ENCODE results near the gene SLC9A9. TPM values are rescaled to one million over a fixed set of nuclear protein-coding genes. Genes with fewer than 3 reads are reported as not detected.
A peak's percentile ranks its signal among the peaks of the same experiment; 100 is the strongest.

SLC9A9 gene
- total RNA-seq, 3 donors from 2014 or later (not counting 1 experiment from before 2014, with no cell fraction given) = 24.0 to 29.1 (median 27.2) TPM

DNA sequence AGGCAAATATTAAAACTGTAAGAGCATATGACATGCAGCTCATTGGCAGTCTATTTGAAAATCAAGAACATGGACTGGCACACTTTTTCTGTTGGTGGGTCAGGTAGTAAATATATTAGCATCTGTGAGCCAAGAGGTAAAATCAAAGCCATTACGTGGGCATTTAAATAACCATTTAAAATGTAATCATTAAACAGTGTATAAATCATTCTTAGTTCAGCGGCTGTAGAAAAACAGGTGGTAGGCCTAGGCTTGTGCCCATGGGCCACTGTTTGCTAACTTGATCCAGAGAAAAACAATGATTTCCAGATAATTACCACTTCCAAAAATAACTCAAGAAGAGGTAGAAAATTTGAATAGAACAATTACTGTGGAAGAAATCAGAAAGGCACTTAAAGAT lies 623.6 kb downstream of the SLC9A9 start:
- H3K36me3 ChIP-seq (ENCODE audit: control insufficient read depth, insufficient read depth, low read length) = no peaks in the 10 kb centered on the region
- DNase-seq (no peak), ATAC-seq (no peak)
- H3K27me3 Mint-ChIP-seq (ENCODE audit: low read depth in 2 of 2) = no peaks in the 10 kb centered on the region
- no peak overlapping the region for H3K4me3 Mint-ChIP-seq
- peaks cover 7% of the 10 kb centered on the region for H3K4me1 ChIP-seq (ENCODE audit: control insufficient read depth, insufficient read depth, low read length)
- intact Hi-C loops (cut with micrococcal nuclease) = no loop called here
- H3K4me3 ChIP-seq (ENCODE audit: low read length) = no peak overlapping the region
- WGBS (ENCODE audit: insufficient coverage) = 100% methylated on average over 2 of the region's 2 CpGs
- no peaks in the 10 kb centered on the region for H3K36me3 Mint-ChIP-seq
- TF ChIP-seq, protein P1, sequence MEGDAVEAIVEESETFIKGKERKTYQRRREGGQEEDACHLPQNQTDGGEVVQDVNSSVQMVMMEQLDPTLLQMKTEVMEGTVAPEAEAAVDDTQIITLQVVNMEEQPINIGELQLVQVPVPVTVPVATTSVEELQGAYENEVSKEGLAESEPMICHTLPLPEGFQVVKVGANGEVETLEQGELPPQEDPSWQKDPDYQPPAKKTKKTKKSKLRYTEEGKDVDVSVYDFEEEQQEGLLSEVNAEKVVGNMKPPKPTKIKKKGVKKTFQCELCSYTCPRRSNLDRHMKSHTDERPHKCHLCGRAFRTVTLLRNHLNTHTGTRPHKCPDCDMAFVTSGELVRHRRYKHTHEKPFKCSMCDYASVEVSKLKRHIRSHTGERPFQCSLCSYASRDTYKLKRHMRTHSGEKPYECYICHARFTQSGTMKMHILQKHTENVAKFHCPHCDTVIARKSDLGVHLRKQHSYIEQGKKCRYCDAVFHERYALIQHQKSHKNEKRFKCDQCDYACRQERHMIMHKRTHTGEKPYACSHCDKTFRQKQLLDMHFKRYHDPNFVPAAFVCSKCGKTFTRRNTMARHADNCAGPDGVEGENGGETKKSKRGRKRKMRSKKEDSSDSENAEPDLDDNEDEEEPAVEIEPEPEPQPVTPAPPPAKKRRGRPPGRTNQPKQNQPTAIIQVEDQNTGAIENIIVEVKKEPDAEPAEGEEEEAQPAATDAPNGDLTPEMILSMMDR (IDR thresholded peaks at IDR 0.05) = no peak
- H3K27ac ChIP-seq (ENCODE audit: low read length) = no peak overlapping the region
- no peaks in the 10 kb centered on the region for H3K27me3 ChIP-seq (ENCODE audit: control insufficient read depth, insufficient read depth, low read length)
- H3K27ac Mint-ChIP-seq = no peak overlapping the region
- H3K9me3 ChIP-seq (ENCODE audit: control insufficient read depth, insufficient read depth, low read length) = no peaks in the 10 kb centered on the region
- peaks cover 19 to 27% of the 10 kb centered on the region in 2 donors for H3K4me1 Mint-ChIP-seq
- no peaks in the 10 kb centered on the region for H3K9me3 Mint-ChIP-seq

DNA sequence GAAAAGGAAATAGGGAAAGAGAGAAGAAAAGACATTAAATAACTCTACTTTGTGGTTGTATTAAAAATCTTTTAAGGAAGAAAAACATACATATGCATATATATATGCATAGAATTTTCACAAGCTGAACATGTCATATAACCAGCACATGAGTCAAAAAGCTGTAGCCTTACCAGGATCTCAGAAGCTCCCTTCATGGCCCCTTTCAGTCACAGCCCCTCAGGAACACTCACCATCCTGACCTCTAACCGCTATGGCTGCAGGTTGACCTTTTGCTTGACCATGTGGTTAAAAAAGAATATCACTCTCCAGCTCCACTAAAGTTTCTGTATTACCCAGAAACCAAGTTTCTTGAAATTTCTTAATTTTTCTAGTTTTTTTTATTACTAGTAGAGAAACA lies 625.3 kb downstream of the SLC9A9 start:
- TF ChIP-seq, protein P1 (IDR thresholded peaks at IDR 0.05) = no peak
- Histone ChIP-seq H3K27me3 (ENCODE audit: control insufficient read depth, insufficient read depth, low read length) (no peaks in the 10 kb centered on the region), H3K9me3 (ENCODE audit: control insufficient read depth, insufficient read depth, low read length) (no peaks in the 10 kb centered on the region), H3K4me1 (ENCODE audit: control insufficient read depth, insufficient read depth, low read length) (peaks cover 5% of the 10 kb centered on the region), H3K4me3 (ENCODE audit: low read length) (no peak overlapping the region), H3K36me3 (ENCODE audit: control insufficient read depth, insufficient read depth, low read length) (no peaks in the 10 kb centered on the region), H3K27ac (ENCODE audit: low read length) (no peak overlapping the region)
- H3K27ac Mint-ChIP-seq = peak overlapping the region in 1 of 2 donors; percentile 2
- no peaks in the 10 kb centered on the region for H3K36me3 Mint-ChIP-seq
- H3K9me3 Mint-ChIP-seq = no peaks in the 10 kb centered on the region
- peaks cover 20 to 24% of the 10 kb centered on the region in 2 donors for H3K4me1 Mint-ChIP-seq
- no peak for DNase-seq
- 80% methylated on average over 1 of the region's 1 CpG for WGBS (ENCODE audit: insufficient coverage)
- no peak overlapping the region for H3K4me3 Mint-ChIP-seq
- no peaks in the 10 kb centered on the region for H3K27me3 Mint-ChIP-seq (ENCODE audit: low read depth in 2 of 2)
- ATAC-seq = no peak
- intact Hi-C loops (cut with micrococcal nuclease) = no loop called here

DNA sequence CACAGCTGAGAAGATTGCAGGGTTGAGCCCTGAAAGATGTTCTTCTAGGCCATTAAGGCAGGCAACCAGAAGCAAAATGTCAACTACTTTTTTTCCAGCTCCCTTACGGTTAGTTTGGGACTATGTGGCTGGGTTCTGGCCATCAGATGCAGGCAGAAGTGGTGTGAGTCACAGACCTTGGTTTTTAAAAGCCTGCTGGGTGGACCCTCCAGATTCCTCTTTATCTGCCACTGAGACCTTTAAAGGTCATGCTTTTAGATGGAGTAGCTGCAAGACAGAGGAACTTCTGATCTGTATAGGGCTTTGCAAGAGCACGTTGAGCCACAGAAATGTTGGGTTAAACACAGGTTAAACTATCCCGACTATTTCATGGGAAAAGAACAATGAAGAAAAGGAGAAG lies 625.8 kb downstream of the SLC9A9 start:
- ATAC-seq = no peak
- no peak for DNase-seq
- Histone ChIP-seq H3K4me3 (ENCODE audit: low read length) (no peak overlapping the region), H3K27me3 (ENCODE audit: control insufficient read depth, insufficient read depth, low read length) (no peaks in the 10 kb centered on the region), H3K27ac (ENCODE audit: low read length) (no peak overlapping the region), H3K9me3 (ENCODE audit: control insufficient read depth, insufficient read depth, low read length) (no peaks in the 10 kb centered on the region), H3K4me1 (ENCODE audit: control insufficient read depth, insufficient read depth, low read length) (peaks cover 5% of the 10 kb centered on the region), H3K36me3 (ENCODE audit: control insufficient read depth, insufficient read depth, low read length) (no peaks in the 10 kb centered on the region)
- Mint-ChIP-seq H3K27ac (peak overlapping the region in 1 of 2 donors; percentile 2), H3K36me3 (no peaks in the 10 kb centered on the region), H3K4me1 (peaks cover 21 to 25% of the 10 kb centered on the region in 2 donors), H3K27me3 (ENCODE audit: low read depth in 2 of 2) (no peaks in the 10 kb centered on the region), H3K4me3 (no peak overlapping the region), H3K9me3 (no peaks in the 10 kb centered on the region)
- TF ChIP-seq, protein P1 (IDR thresholded peaks at IDR 0.05) = no peak
- WGBS (ENCODE audit: insufficient coverage) = 88% methylated on average over 3 of the region's 3 CpGs
- intact Hi-C loops (cut with micrococcal nuclease) = no loop called here

DNA sequence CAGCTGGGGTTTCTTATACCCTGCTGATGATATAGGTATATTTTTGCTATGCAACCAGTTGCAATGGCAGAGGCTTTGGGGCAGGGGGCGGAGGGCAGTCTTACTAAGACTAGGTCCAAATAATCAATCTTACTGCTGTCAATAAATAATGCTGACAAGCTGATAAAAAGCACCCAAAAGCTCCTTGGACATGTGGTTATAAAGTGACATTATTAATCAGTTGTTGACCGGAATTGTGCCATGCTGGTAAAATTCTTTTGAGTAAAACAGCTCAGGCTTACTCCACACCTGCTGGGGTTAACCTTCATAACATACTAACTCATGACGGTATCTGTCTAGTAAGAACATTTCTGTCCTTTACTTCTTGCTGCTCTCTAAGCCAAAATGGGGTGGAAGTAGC lies 626.8 kb downstream of the SLC9A9 start:
- TF ChIP-seq, protein P1 (IDR thresholded peaks at IDR 0.05) = no peak
- Histone ChIP-seq H3K27me3 (ENCODE audit: control insufficient read depth, insufficient read depth, low read length) (no peaks in the 10 kb centered on the region), H3K27ac (ENCODE audit: low read length) (no peak overlapping the region), H3K4me3 (ENCODE audit: low read length) (no peak overlapping the region), H3K4me1 (ENCODE audit: control insufficient read depth, insufficient read depth, low read length) (peaks cover 6% of the 10 kb centered on the region), H3K36me3 (ENCODE audit: control insufficient read depth, insufficient read depth, low read length) (no peaks in the 10 kb centered on the region), H3K9me3 (ENCODE audit: control insufficient read depth, insufficient read depth, low read length) (no peaks in the 10 kb centered on the region)
- no peak for DNase-seq
- Mint-ChIP-seq H3K9me3 (no peaks in the 10 kb centered on the region), H3K4me1 (peaks cover 31 to 36% of the 10 kb centered on the region in 2 donors), H3K36me3 (no peaks in the 10 kb centered on the region), H3K4me3 (no peak overlapping the region), H3K27me3 (ENCODE audit: low read depth in 2 of 2) (no peaks in the 10 kb centered on the region), H3K27ac (no peak overlapping the region)
- no peak for ATAC-seq
- WGBS (ENCODE audit: insufficient coverage) = 100% methylated on average over 1 of the region's 3 CpGs
- intact Hi-C loops (cut with micrococcal nuclease) = no loop called here

All from natural killer cell (primary cell).